HL-60/S4 (cell line): ENCODE results near the gene DYNLRB2.

ENCODE experiments used
- in situ Hi-C: fragments of 300-500 bp; cut with MboI; formaldehyde crosslinking; loops from 2 replicates; pipeline ENCODE4 v1.14.3; 2022; ENCODE audit warnings: low sequenced_read_pairs

Gene DYNLRB2

DNA sequence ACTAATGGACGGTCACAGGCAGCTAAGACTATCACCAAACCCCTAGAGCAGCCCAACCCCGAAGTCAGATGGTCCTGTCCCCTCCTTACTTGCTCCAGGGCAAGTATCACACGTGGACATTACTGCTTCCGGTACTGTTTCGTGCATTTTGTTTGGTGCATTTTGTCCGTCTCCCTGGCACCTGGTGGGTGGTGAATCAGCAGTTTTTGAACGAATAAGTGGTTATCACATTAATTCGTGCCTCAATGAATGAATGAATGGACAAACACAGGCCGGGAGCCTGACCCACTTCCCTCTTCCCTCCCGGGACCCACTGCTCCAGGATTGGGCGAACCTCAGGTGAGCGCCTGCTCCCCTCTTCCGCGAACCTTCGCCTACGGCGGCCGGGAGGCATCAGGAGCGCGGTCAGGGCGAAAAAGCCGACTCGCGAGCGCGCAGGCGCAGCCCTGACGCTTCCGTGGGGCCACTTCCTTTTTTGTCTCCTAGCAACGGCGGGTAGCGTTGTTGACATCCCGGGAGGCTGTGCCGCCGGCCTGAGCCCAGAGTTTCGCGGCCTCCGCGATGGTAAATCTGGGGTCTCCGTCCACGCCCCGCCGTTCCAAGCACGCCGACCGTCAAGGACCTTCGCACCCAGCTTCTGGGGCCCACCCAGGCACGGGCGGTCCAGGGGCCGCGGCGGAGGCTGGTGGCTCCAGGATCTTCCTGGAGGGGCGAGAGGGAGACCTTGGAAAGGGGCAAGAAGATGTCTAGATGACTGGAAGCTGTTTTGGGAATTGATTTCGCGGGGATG lies at the start of gene DYNLRB2:
TSS of gene DYNLRB2 (plus strand) at position 478 of the 790 bp plus-strand sequence. CDS start at position 562, 84 bp downstream.
- in situ Hi-C loops = no loop called here

DNA sequence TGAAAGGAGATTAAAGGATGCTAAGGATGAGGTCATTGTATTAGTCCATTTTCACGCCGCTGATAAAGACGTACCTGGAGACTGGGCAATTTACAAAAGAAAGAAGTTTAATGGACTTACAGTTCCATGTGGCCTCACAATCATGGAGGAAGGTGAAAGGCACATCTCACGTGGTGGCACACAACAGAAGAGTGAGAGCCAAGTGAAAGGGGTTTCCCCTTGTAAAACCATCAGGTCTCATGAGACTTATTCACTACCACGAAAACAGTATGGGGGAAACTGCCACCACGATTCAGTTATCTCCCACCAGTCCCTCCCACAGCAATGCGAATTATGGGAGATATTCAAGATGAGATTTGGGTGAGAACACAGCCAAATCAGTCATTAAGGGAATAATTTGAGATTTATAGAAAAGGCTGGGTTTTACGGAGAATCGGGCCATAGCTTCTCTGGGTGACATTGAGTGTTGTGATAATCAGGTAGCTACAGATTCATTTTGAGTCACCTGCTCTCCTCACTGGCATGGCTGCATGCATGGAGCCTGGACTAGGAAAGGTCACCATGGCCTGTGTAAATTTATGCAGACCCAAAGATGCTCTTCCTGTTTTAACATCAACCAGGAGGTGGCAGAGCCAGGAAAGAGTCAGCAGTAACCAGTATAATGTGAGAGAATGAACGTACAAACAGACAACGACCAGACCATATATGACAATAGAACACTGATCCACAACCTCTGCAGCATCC lies 40.5 kb upstream of the DYNLRB2 start:
- in situ Hi-C loops = no loop called here

DNA sequence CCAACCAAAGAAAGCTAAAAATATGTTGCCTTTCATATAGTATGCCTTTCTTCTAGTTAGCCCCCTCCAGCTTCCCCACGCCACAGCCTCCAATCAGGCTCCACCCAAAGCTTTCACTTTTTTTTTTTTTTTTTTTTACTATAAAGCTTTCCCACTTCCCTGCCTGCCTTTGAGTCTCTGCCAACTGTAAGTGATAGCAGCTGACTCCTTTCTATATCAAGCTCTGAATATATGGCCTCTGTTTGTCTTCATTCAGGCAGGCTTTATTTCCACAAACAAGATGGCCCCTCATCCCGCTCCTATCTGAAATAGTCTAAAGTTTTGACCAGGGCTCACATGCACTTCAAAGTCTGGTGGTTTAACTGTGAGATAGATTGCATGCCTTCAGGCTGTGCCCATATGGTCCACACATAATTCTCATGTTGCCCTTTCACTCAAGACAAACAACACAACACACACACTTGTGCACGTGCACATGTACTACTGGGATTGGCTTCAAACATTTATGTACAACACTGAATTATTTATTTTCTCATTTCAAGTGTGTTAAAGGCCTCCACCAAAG lies 39.8 kb upstream of the DYNLRB2 start:
- in situ Hi-C loops = no loop called here

DNA sequence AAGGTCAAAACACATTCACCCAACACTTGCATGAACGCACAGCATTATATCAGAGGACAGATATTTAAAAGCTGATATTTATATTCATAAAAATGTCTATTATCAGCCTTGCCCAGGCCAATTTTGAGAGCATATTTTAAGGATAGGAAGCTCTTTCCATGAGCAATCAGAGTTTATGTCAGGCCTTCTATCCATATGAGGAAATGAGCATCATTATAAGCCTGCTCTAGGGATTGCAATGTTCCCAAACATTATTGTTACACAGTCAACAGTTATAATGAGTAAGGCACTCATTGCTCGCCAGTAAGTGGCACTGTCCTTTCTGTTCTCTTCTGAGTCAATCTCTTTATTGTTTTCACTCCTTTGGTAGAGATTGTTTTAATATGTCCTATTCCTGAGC lies 37.7 kb upstream of the DYNLRB2 start:
- in situ Hi-C loops = no loop called here

DNA sequence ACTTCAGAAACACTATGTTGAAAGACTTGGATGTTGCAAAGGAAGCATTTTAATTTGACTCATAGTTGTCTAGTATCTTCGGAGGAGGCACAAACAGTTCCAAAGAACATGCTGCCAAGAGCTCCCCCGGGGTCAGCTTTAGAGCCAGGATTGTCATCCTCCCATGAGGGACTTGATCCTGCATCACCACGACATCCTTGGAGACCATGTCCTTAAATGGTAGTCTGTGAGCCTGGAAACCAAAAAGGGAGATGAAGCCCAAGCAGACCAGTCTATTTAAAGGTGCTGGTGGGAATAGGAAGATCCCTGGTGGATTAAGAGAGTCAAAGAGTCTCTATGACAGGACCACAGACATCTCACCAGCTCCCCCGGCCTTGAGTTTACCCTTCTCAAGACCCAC lies 33.3 kb upstream of the DYNLRB2 start:
- in situ Hi-C loops = no loop called here

DNA sequence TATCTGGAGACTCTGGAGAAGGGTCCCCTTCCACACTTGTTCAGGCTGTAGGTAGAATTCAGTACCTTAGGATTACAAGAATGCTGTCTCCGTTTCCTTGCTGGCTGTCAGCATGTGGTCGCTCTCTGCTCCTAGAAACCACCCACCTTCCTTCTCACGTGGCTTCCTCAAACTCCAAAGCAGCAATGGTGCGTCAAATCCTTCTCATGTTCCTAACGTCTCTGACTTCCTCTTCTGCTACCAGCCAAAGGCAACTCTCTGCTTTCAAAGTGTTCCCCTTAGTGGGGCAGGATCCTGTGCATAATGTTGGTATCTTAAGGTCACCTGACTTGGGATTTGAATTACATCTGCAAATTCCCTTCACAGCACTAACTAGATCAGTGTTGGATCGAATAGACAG lies 30.9 kb upstream of the DYNLRB2 start:
- in situ Hi-C loops = no loop called here

DNA sequence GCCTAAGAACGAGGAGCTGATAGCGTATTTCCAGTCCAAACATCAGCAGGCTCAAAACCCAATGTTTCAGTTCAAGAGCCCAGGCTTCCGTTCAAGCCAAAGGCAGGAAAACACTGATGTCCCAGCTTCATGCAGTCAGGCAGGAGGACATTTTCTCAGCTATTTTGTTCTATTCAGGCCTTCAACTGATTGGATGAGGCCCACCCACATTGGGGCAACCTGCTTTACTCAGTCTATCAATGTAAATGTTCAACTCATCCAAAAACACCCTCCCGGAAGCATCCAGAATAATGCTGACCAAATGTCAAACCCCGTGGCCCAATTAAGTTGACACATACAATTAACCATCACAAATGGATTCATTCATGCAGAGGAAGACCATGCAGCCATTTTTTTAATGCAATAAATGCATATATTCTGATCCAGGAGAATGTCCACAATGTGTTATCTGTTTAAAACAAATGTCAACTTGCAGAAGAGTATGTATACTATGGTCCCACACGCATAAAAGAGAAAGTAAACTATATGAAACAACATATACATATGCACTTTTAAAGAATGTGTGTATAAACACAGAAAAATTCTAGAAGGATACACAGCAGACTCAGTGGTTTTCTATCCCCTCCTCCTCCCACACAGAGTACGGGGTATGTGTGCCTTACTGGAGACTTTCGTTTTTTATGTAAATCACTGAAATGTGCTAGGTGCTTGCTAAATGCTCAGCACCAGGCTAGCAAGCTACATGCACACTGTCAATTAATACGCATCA lies 28.8 kb upstream of the DYNLRB2 start:
- in situ Hi-C loops = no loop called here

DNA sequence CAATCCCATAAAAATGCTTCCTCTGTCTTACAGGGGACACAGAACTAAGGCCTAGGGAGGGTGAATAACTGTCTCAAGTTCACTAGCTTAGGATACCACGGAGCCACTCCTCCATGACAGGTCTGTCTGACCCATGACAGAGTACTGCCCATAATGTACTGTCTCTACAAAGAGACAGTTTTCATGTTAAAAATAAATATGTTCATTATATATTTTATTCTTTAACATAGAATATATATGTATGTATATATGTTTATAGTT lies 28.3 kb upstream of the DYNLRB2 start:
- in situ Hi-C loops = no loop called here

DNA sequence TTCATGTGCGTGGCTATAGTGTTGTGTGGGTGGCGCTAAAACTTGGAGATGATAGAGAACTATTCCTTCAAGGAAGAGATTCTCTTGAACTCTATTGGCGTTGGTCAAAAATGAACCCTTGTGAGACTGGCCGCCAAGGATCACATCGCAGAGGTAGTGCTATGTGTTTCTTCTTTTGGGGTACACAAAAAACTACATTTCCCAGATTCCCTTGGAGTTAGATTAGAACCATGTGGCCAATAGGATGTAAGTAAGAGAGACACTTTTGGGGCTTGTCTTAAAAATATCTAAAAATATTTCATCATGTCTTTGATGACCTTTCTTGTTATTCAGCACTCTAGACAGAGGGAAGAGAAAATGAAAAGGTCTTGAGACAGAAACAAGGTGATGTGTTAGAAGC lies 25.4 kb upstream of the DYNLRB2 start:
- in situ Hi-C loops = no loop called here

DNA sequence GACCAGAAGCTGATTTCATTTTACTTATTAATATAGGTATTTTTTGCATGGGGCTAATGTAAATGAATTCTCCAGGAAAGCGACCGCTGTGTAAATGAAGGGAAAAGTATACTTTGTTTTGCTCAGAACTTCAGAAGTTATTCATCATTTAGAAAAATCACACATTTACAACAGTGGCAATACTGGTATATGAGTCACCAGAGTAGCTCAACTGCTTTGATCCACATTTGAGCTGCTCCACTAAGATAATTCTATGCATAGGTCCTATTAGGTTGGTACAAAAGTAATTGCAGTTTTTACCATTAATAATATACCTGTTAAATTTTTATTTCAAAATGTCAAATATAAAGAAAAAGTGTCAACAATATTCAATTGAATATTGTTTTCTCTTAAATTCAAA lies 22.9 kb upstream of the DYNLRB2 start:
- in situ Hi-C loops = no loop called here

DNA sequence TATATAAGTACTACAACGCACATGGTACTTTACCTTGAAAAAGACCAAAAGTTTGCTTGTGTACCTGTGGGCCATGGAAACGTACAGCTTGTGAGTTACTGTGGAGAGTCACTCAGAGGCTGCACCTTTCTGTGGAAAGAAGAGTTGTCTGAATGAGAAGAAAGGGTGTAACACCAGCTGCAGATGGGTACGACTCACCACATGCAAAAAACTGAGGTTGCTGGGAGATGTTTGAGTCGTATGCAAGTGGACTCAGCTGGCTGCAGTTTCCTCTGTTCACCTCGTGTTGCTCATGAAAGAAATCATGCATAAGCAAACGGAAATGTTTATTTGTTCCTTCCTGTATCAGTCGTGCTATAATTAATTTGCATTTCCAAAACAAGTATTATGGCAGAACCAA lies 22.4 kb upstream of the DYNLRB2 start:
- in situ Hi-C loops = no loop called here

DNA sequence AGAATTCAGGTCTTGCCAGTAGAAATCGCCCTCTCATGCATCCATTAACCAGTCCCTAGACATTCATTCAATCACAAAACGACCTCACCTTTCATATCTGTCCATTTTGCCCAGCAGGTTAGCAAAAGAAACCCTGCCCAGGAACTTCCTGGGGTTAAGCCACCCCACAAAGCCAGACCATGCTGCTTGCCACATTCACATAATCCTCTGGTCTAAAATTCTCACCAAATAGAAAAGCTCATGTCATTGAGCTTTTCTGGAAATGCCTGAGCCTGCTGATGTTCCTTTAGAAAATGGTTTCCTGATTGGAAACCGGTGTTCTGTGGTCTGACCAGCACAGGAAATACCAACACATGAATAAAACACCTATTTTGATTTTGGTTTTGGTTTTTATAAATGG lies 21.6 kb upstream of the DYNLRB2 start:
- in situ Hi-C loops = no loop called here

DNA sequence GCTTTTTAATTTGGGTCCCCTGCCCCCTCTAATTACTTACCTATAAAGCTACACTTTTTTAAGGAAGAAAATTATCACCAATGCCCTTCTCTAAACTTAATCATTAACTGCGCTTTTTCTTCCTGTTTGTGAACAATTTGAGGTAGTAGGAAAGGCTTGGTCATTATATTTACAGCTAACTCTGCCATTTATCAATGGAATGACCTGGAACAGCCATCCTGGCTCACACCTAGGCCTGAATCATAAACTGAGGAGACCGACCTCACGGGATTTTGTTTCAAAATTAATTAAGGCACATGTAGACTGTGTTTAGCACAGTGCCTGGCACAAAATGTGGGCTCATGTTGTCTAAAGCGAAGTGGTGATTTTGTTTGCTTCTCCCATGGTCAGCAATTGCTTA lies 15.4 kb upstream of the DYNLRB2 start:
- in situ Hi-C loops = no loop called here

DNA sequence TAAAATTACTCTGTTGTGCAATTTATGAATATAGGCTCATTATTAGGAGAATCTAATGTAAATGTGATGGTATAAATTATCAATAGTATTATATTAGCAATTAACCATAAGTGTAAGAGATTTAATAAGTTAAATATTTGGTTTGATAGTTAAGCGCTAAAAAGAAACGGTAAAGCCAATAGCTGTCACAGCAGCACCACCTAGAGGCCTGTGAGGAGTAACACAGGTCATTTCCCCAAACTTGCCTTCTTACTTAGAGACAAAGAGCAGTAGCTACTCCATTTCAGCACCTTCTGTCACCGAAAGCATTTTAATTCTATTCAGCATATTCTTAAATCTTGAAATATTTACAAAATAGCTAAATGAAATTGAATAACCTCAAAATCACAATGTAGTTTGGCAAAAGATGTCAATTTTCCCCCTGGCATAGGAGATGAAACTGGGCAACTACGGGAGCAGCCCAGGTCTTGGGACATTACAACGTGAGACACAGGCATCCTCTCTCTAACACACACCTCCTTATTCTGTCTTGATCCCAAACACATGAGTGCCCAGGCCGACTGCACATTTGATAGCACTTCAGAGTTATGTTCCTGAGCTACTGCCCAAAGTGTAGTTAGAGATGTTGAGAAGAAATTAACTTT lies 14.3 kb upstream of the DYNLRB2 start:
- in situ Hi-C loops = no loop called here

DNA sequence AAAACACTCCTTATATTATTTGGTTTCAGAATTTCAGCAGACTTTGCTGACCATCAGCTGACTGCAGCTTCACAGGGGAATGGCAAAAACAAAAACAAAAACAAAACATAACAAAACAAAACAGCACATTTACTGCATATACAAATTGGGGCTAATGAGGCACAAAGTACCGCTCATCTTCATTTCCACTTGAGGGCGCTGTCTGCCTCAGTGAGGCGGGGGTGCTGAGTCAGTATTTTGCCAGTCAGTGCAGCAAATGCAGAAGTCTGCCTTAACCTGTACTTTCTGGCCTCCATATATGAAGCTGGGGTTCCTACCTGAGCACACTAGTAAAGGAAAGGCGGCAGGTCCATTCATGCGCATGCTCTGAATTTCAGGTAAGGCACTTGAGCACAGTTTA lies 13.5 kb upstream of the DYNLRB2 start:
- in situ Hi-C loops = no loop called here

DNA sequence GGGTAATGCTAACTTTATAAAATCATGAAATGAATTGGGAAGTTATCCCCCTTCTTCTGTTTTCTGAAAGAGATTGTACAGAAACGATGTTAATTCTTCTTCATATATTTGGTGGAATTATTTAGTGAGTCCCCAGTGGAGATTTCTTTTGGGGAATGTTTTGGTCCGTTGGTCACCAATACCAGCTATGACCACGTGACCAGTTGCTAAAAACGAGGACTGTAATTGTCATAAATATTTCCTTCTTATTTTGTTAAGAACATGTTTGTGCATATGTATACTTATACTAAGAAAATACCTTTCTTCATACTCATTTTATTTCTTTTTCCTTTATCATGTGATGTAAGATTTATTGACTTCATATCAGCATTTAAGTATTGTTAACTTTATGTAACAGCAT lies 10.3 kb upstream of the DYNLRB2 start:
- in situ Hi-C loops = no loop called here

DNA sequence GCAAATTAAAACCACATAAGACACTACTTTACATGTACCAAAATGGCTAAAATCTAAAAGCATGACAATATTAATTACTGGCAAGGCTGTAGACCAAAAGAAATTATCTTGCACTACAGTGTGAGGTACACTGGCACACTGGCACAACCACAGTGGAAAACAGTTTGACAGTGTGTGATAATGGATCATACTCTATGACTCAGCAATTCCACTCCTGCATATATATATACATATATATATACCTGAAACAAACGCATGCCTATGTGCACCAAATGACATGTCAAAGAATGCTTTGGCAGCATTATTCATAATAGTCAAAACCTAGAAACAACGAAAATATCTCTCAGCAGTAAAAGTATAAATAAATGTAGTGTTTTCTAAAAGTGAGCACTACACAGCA lies 4.6 kb upstream of the DYNLRB2 start:
- in situ Hi-C loops = no loop called here

DNA sequence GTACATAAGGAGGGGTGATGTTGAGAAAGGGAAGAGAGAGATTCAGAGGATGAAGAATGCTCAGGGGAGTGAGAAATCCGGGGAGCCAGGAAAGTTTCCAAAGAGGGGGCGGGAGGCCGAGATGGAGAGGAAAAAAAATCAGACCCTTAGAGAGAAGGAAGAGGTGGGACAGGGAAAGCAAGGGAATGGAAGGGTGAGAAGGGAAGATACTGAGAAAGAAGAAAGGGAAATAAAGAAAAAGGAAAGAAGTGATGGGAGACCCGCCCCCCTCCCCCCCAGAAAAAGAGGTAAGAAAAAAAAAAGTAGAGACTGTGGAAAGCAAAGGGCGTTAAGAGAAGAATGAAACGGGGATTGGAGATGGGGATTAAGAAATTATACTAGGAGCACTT lies 507 bp downstream of the DYNLRB2 start:
- in situ Hi-C loops = no loop called here

DNA sequence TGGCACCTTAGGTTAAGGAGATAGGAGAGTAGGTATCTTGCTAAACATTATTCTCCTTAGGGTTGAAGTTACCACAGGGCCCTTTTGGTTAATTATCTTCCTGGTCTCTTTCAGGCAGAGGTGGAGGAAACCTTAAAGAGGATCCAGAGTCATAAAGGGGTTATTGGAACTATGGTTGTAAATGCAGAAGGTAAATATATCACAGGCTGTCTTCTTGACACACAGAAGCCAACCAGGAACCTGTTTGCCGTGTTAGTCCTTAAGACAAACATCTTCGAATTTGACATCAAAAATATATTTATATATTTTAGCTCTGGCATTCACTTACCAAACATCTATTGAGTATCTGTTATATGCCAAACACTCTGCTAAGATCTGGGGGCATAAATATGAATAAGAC lies 2.4 kb downstream of the DYNLRB2 start:
- in situ Hi-C loops = no loop called here

DNA sequence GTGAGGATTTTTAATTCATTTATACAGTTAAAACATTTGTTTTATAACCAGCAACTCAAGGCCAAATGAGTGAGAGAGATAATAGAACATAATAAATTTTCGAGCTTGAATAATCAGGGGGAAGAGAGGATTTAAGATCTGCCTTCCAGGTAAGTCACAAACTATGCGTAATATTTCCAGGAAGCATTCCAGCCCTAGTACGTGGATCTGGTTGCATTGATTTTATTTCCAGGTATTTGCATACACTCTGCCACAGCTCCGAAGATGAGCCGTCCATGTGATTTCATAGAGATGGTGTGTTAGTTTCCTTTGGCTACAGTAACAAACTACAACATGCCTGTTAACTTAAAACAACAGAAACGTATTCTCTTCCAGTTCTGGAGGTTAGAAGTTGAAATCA lies 3.5 kb downstream of the DYNLRB2 start:
- in situ Hi-C loops = no loop called here

DNA sequence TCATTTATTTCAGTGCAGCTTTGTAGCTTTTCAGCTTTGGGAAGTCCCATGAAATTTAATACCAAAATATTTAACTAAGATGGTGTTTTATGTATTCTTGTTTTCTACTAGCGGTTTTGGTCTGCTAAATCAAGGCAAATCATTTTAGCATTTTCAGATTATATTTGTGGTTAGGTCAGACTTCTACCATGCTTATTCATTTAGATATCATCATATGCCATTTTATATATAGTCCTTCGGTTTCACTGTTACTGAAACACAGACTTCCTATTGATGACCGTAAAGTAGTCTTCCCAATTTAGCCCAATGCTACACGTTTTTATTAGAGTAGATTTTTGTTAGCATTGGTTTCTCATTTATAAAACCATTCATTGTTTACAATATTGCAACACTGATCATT lies 5.5 kb downstream of the DYNLRB2 start:
- in situ Hi-C loops = no loop called here
